IMR-90 (cell line): ENCODE data around the gene RPS27A.

Experiments
- BHLHE40 ChIP-seq: fragments of 150-350 bp; IDR thresholded peaks from 2 replicates; pipeline ENCODE4 v1.6.1; 2016; ENCODE audit warnings: mild to moderate bottlenecking, low read depth, low read length
- CEBPB ChIP-seq: IDR thresholded peaks from 2 replicates; pipeline ENCODE4 v1.6.1; 2012; ENCODE audit warnings: low read depth, low read length, improper control_type of control experiment
- MAFK ChIP-seq: IDR thresholded peaks from 2 replicates; pipeline ENCODE4 v1.6.1; 2012; ENCODE audit warnings: low read depth, low read length, improper control_type of control experiment
- MXI1 ChIP-seq: IDR thresholded peaks from 2 replicates; pipeline ENCODE4 v1.6.1; 2012; ENCODE audit warnings: low read depth, mild to moderate bottlenecking, low read length, moderate library complexity, borderline replicate concordance
- NFE2L2 ChIP-seq: fragments of 150-350 bp; IDR thresholded peaks from 2 replicates; pipeline ENCODE4 v1.6.1; 2016; ENCODE audit warnings: low read depth, mild to moderate bottlenecking, low read length
- POLR2A ChIP-seq: IDR thresholded peaks from 2 replicates; pipeline ENCODE4 v1.6.1; 2012; ENCODE audit warnings: mild to moderate bottlenecking, low read depth, low read length
- RAD21 ChIP-seq: IDR thresholded peaks from 2 replicates; pipeline ENCODE4 v1.6.1; 2012; ENCODE audit warnings: low read length, improper control_type of control experiment
- RCOR1 ChIP-seq: IDR thresholded peaks from 2 replicates; pipeline ENCODE4 v1.6.1; 2012; ENCODE audit warnings: mild to moderate bottlenecking, low read length, improper control_type of control experiment; ENCODE audit not compliant: insufficient replicate concordance
- RFX5 ChIP-seq: IDR thresholded peaks from 2 replicates; pipeline ENCODE4 v1.8.0; 2012; ENCODE audit warnings: low read depth, mild to moderate bottlenecking, low read length, moderate library complexity
- TF ChIP-seq, protein P1 (sequence below): conservative IDR thresholded peaks from 2 replicates; pipeline ENCODE4 v1.5.1; 2012; ENCODE audit warnings: mild to moderate bottlenecking, low read depth, low read length, improper control_type of control experiment
- TF ChIP-seq, protein P2 (sequence below): fragments of 150-350 bp; IDR thresholded peaks from 2 replicates; pipeline ENCODE4 v1.6.1; 2016; ENCODE audit warnings: low read depth, mild to moderate bottlenecking, low read length, moderate library complexity, borderline replicate concordance
- TF ChIP-seq, protein P3 (sequence below): fragments of 150-350 bp; IDR thresholded peaks from 2 replicates; pipeline ENCODE4 v1.6.1; 2017; ENCODE audit warnings: mild to moderate bottlenecking, antibody characterized with exemption, low read length, low read depth

DNA sequence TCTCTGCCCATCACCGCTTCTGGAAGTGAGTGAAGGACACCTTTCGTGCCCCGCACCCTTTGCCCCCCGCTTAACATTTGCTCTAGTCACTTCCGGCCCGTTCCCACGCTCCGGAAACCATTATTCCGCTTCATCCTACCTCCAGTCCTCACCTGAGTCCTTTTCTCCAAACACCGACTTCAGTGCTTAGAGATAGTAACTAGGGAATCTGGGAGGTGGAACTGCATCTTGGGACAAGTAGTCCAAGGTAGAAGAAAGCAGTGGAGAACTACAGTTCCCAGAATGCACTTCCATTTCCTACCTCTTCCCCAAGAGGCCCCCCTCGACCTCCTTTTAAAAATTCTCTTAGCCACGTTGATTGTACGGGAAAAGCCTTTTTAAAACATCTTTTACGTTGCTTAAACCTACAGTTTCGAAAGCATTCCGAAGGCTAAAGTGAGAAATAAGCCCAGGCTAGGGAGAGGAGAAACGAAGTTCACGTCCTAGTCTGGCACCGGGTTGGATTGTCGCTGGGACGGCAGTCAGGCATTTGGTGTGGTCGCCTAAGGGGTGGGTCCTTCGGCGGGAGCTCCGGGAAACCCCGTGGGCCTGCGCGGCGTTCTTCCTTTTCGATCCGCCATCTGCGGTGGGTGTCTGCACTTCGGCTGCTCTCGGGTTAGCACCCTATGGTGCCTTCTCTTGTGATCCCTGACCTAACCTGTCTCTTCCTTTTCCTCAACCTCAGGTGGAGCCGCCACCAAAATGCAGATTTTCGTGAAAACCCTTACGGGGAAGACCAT, at the start of gene RPS27A, which contains the start of gene CLHC1:
- TF ChIP-seq MXI1 = peak; percentile 88
- peak; percentile 95 for TF ChIP-seq POLR2A
- TF ChIP-seq RAD21 = no peak
- no peak for TF ChIP-seq BHLHE40
- TF ChIP-seq, protein P1, sequence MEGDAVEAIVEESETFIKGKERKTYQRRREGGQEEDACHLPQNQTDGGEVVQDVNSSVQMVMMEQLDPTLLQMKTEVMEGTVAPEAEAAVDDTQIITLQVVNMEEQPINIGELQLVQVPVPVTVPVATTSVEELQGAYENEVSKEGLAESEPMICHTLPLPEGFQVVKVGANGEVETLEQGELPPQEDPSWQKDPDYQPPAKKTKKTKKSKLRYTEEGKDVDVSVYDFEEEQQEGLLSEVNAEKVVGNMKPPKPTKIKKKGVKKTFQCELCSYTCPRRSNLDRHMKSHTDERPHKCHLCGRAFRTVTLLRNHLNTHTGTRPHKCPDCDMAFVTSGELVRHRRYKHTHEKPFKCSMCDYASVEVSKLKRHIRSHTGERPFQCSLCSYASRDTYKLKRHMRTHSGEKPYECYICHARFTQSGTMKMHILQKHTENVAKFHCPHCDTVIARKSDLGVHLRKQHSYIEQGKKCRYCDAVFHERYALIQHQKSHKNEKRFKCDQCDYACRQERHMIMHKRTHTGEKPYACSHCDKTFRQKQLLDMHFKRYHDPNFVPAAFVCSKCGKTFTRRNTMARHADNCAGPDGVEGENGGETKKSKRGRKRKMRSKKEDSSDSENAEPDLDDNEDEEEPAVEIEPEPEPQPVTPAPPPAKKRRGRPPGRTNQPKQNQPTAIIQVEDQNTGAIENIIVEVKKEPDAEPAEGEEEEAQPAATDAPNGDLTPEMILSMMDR = no peak
- no peak for TF ChIP-seq MAFK
- TF ChIP-seq RFX5 = no peak
- TF ChIP-seq, protein P2, sequence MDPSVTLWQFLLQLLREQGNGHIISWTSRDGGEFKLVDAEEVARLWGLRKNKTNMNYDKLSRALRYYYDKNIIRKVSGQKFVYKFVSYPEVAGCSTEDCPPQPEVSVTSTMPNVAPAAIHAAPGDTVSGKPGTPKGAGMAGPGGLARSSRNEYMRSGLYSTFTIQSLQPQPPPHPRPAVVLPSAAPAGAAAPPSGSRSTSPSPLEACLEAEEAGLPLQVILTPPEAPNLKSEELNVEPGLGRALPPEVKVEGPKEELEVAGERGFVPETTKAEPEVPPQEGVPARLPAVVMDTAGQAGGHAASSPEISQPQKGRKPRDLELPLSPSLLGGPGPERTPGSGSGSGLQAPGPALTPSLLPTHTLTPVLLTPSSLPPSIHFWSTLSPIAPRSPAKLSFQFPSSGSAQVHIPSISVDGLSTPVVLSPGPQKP = no peak
- no peak for TF ChIP-seq RCOR1
- no peak for TF ChIP-seq NFE2L2
- TF ChIP-seq, protein P3, sequence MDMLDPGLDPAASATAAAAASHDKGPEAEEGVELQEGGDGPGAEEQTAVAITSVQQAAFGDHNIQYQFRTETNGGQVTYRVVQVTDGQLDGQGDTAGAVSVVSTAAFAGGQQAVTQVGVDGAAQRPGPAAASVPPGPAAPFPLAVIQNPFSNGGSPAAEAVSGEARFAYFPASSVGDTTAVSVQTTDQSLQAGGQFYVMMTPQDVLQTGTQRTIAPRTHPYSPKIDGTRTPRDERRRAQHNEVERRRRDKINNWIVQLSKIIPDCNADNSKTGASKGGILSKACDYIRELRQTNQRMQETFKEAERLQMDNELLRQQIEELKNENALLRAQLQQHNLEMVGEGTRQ = peak; percentile 47; the same call in 1 of the 2 replicates
- no peak for TF ChIP-seq CEBPB
